ENCODE measurements around the gene TAPBP.
"Not testable (repeated sequence)": the region's sequence is repeated elsewhere in the genome, so short reads cannot be mapped to it uniquely, and the experiment has no call there.

The TAPBP gene

GRCh38 chr6:33277663-33278391 is 36.1 kb downstream of the TAPBP start:
- peak in 1 of 56 donors; percentile 10 for DNase-seq

- peak in 40 of 56 donors; percentile 12 to 75 (median 50) for DNase-seq
Measured at GRCh38 chr6:33276864-33277662, 36.8 kb downstream of the TAPBP start, which contains the start of gene B3GALT4. B3GALT4 (plus strand) TSS chr6:33277123; CDS start chr6:33277420, 297 bp downstream.

- no peak for DNase-seq
Measured at GRCh38 chr6:33276581-33276863, 37.4 kb downstream of the TAPBP start.

DNA sequence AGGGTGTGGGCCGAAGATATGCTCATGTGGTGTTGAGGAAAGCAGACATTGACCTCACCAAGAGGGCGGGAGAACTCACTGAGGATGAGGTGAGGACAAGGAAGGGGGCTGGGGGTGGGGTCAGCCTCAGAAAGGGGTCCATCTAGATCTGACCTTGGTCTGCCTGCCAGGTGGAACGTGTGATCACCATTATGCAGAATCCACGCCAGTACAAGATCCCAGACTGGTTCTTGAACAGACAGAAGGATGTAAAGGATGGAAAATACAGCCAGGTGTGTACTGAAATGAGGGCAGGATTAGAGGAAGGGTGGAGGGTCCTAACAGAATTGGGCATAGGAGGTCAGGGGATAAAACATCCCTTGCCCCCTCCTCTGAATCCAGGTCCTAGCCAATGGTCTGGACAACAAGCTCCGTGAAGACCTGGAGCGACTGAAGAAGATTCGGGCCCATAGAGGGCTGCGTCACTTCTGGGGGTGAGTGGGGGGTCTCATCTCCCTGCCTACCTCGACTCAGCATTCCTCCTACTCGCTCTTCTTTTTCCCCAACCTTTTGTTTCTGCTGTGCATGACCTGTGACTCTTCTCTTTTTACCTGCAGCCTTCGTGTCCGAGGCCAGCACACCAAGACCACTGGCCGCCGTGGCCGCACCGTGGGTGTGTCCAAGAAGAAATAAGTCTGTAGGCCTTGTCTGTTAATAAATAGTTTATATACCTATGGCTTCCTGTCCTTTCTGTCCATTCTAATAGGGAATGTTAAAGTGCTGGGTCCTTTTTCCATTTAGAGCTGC is 37.9 kb downstream of the TAPBP start:
- DNase-seq = not testable (repeated sequence)

GRCh38 chr6:33273924-33274902 is 39.7 kb downstream of the TAPBP start:
- DNase-seq = no peak

GRCh38 chr6:33273129-33273923 is 40.6 kb downstream of the TAPBP start:
- no peak for DNase-seq

DNA sequence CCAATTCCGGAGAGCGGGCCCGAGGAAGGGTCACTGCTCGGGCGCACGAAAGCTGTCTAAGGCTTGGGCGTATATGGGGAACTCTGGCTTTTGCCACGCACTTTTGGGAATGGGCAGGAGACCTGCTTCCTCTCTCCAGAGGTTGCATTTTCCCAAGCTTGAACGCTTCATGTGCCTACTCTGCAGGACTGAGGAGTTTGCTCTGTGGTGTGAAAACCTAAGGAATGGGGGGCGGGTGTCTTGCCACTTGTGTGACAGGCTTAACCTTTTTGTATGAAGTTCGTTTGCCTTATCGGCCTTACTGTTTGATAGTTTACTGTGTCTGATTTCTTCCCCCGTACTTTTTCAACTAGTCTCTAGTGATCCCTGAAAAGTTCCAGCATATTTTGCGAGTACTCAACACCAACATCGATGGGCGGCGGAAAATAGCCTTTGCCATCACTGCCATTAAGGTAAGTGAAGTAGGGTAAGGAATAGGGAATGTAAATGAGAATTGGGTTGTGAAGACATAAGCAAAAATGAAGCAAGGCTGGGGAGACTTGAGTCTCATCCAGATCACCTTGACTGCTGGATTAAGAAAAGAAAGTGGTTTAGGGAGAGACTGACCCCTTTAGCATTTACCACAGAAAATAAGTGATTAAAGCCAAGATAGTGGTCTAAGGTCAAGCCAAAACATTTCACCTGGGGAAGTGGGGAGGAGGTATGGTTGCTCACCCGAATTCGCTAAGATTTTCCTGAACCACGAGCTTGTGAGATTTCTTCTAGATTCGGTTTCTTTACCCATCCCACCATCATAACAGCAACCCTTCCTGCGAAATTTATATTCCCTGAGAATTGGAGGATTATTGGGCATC is 41.4 kb downstream of the TAPBP start:
- DNase-seq = no peak

DNA sequence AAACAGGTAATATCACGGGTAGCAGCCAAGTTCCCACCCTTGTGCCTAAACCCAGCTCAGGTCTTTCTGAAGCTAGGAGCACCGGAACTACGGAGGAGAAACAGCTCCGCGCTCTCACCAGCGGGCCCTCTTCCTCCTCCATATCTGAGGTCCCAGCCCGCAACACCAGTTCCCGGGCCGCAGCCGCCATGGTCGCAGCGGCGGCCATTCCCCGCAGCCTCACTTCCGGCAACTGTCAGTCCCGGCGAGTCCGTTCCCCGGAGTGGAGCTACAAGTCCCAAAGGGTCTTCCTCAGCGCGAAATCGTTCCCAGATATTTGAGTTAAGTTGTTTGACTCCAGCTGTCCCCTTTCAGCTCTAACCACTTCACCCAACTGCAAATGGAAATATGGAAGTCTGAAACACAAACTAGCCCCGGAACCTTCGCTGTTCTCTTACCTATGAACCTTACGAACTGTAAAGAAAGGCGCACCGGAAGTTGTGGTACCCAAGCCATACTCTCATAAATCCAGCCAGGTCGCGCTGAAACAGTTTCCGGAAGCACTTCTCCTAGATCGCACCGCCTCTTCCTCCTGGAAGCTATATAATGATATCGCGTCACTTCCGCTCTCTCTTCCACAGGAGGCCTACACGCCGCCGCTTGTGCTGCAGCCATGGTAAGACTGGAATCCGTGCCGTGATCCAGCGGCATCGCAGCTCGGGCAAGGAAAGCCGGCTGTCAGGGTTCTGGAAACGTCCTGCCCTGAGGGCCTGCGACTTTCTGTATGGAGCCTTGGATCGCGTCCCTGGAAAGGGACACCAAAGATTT is 42.2 kb downstream of the TAPBP start, which contains the start of the genes RPS18 and VPS52:
Gene RPS18 (plus strand): TSS at position 608 of the 807 bp plus-strand sequence. CDS start 45 bp downstream, at position 653.
Gene VPS52 (minus strand): TSS at position 409 of the 807 bp plus-strand sequence. CDS start 201 bp downstream, at position 208.
- peak; percentile 60 to 99 (median 92) for DNase-seq

DNA sequence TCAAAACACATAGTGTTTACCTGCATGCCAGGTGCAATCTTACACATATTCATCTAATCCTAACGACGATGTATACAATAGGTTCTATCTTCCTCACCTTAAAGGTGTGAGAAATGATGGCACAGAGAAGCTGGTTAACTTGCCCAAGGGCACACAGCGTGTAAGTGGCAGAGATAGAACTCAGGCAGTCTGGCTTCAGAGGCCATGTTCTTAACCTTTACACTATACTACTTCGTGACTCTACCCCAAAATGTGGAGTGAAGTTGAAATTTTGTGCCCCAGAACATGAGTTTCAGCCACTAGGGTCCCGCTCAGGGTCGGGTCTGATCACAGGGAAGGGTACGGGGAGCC is 42.8 kb downstream of the TAPBP start:
- peak in 1 of 56 donors; percentile 52 for DNase-seq

GRCh38 chr6:33264015-33264414 is 49.9 kb downstream of the TAPBP start:
- DNase-seq = no peak

DNA sequence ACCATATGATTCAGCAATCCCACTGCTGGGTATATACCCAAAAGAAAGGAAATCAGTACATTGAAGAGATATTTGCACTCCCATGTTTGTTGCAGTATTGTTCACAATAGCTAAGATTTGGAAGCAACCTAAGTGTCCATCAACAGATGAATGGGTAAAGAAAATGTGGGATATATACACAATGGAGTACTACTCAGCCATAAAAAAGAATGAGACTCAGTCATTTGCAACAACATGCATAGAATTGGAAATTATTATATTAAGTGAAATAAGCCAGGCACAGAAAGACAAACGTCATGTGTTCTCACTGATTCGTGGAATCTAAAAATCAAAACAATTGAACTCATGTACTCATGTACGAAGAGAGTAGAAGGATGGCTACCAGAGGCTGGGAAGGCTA is 51.4 kb downstream of the TAPBP start:
- not testable (repeated sequence) for DNase-seq

- no peak for DNase-seq
Measured at GRCh38 chr6:33259032-33259431, 54.8 kb downstream of the TAPBP start.

- no peak for DNase-seq
Measured at GRCh38 chr6:33254591-33254990, 59.3 kb downstream of the TAPBP start.

GRCh38 chr6:33252759-33253158 is 61.1 kb downstream of the TAPBP start:
- DNase-seq = no peak

DNA sequence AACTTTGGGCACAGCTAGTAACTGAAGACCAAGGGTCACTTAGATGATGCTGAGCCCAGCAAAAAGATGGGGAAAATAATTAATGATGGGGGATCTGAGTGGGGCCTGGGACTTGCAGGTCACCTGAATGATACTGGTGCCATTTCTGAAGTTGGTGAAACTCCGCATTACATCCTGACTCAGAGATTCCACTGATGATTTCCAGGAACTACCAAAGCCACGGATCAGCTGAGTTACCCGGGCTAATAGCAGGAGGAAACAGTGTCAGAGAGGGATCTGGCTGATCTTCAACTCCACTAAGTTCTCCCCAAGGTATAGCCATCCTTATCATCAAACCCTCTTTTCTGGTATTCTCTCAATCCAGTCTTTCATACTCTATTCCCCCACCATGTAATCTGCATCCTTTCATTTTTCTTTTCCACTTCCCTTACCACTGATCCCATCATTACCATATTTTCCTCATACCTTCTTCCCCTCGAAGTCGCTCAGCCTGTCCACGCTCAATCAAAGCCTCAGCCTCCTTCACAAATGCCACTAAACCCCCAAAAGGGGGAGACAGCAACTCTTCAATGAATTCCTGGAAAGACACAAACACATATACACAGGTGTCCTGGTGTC is 62.4 kb downstream of the TAPBP start:
- DNase-seq = no peak

DNA sequence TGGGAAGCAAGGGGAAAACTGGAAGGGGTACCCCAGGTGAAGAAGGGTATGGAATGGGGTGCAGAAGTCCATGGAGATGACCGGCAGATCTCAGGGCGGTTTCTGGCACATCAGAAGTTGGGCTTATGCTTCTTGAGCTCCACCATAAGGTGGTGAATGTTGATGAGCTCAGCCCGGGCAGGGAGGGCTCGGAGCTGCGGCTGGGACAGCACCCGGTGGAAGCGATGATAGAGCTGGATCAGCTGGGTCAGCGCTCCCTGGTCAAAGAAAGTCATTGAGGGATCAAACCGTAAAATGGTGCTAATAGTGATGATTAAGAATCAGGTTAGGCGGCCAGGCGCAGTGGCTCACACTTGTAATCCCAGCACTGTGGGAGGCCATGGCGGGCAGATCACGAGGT is 63.1 kb downstream of the TAPBP start:
- DNase-seq = no peak

Data from amygdala (tissue), 56 donors.